Endothelial cell of umbilical vein (primary cell): Measurements from ENCODE around the gene SLC15A5. TPM values are rescaled to one million over a fixed set of nuclear protein-coding genes. Genes with fewer than 3 reads are reported as not detected.

ENCODE experiments used
- BruUV-seq: library from RNA; stranded (reverse); fragments of 400-500 nt; replicated peaks from 2 replicates; lab custom pipeline; 2021; lab: Mats Ljungman, UMichigan
- CTCF ChIA-PET: fragments of 300-600, 350-600 bp; sonication (Branson Sonifier 250); formaldehyde crosslinking; loops from one replicate; lab custom pipeline; 2021; ENCODE audit warnings: antibody characterized with exemption, inconsistent platforms; lab: Charles Lee
- POLR2A ChIA-PET: fragments of 300-600, 350-600 bp; sonication (Branson Sonifier 250); formaldehyde crosslinking; loops from one replicate; lab custom pipeline; 2021; ENCODE audit warnings: antibody characterized with exemption, inconsistent platforms; lab: Charles Lee
- DNase-seq: peaks from one replicate; pipeline ENCODE4 v3.0.0-alpha.2; 2011; ENCODE audit warnings: low read depth, low spot score
- FAIRE-seq: peaks from 2 replicates; lab custom pipeline; 2011; peaks lifted over from hg19 to GRCh38; lab: Jason Lieb, UNC
- H2AFZ ChIP-seq: 2 replicates; pipeline ENCODE4 v1.6.0; 2012; ENCODE audit warnings: low read depth, low read length, control low read depth, inconsistent platforms
- H3K27ac ChIP-seq: 2 replicates; pipeline ENCODE4 v1.5.1; 2011; ENCODE audit warnings: low read depth, mild to moderate bottlenecking, control low read depth, low read length, moderate library complexity; ENCODE audit not compliant: insufficient read depth
- H3K27me3 ChIP-seq, 2 experiments: 2 replicates each; pipeline versions ENCODE4 v1.6.0 to v1.6.1; 2011; ENCODE audit warnings: low read length in 2 of 2, mixed read lengths in 1 of 2; ENCODE audit not compliant: control insufficient read depth in 2 of 2, insufficient read depth in 2 of 2
- H3K36me3 ChIP-seq, 2 experiments: 2 replicates in 1 of 2; 3 replicates in 1 of 2; pipeline ENCODE4 v1.5.1; 2011; ENCODE audit warnings: low read length in 2 of 2, mild to moderate bottlenecking in 1 of 2, moderate library complexity in 1 of 2; ENCODE audit not compliant: control insufficient read depth in 2 of 2, insufficient read depth in 2 of 2; ENCODE audit errors: extremely low read depth in 1 of 2
- H3K4me1 ChIP-seq: 3 replicates; pipeline ENCODE4 v1.5.1; 2011; ENCODE audit warnings: mild to moderate bottlenecking, low read length; ENCODE audit not compliant: control insufficient read depth, insufficient read depth; ENCODE audit errors: extremely low read depth
- H3K4me2 ChIP-seq: 2 replicates; pipeline ENCODE4 v1.6.1; 2011; ENCODE audit warnings: low read length, control low read depth, mixed read lengths; ENCODE audit not compliant: insufficient read depth
- H3K4me3 ChIP-seq, 3 experiments: fragments of 200-600 bp in 1 of 3; sonication (generic), shearing (Covaris generic) in 1 of 3; replicated peaks in 1 of 3; 2 replicates each; pipeline ENCODE4 v1.5.1; 2011 to 2016; ENCODE audit warnings: control low read depth in 3 of 3, low read length in 3 of 3, mild to moderate bottlenecking in 2 of 3, inconsistent platforms in 1 of 3, low read depth in 1 of 3, moderate library complexity in 1 of 3; ENCODE audit not compliant: insufficient read depth in 1 of 3
- H3K79me2 ChIP-seq: 2 replicates; pipeline ENCODE4 v1.6.0; 2012; ENCODE audit warnings: low read length, inconsistent platforms; ENCODE audit not compliant: control insufficient read depth, insufficient read depth
- H3K9ac ChIP-seq: replicated peaks from 2 replicates; pipeline ENCODE3; 2011; ENCODE audit warnings: low read length, control low read depth; ENCODE audit not compliant: insufficient read depth; ENCODE audit errors: extremely low read depth
- H3K9me1 ChIP-seq: replicated peaks from 3 replicates; pipeline ENCODE4 v1.6.0; 2011; ENCODE audit warnings: mild to moderate bottlenecking, low read length; ENCODE audit not compliant: control insufficient read depth, insufficient read depth; ENCODE audit errors: extremely low read depth
- H3K9me3 ChIP-seq: replicated peaks from 2 replicates; pipeline ENCODE4 v1.5.1; 2012; ENCODE audit warnings: low read length, inconsistent platforms; ENCODE audit not compliant: control insufficient read depth, insufficient read depth
- H4K20me1 ChIP-seq: replicated peaks from 2 replicates; pipeline ENCODE3; 2011; ENCODE audit warnings: mild to moderate bottlenecking, low read length; ENCODE audit not compliant: control insufficient read depth, insufficient read depth; ENCODE audit errors: extremely low read depth
- CTCF ChIP-seq, 2 donors: IDR thresholded peaks; 1 replicate in 1 of 2; 2 replicates in 1 of 2; pipeline ENCODE4 v1.5.1; 2011; ENCODE audit warnings: low read length in 2 of 2, mild to moderate bottlenecking in 2 of 2, moderate library complexity in 2 of 2, control low read depth in 1 of 2, inconsistent platforms in 1 of 2, low read depth in 1 of 2; ENCODE audit not compliant: insufficient read depth in 1 of 2; ENCODE audit errors: extremely low read depth in 1 of 2
- EZH2 ChIP-seq: IDR thresholded peaks from 2 replicates; pipeline ENCODE4 v1.6.1; 2012; ENCODE audit warnings: borderline replicate concordance, low read depth, mild to moderate bottlenecking, moderate library complexity, low read length, inconsistent platforms; ENCODE audit not compliant: severe bottlenecking
- FOS ChIP-seq: IDR thresholded peaks from 2 replicates; pipeline ENCODE4 v1.6.1; 2011; ENCODE audit warnings: mild to moderate bottlenecking, low read length, moderate library complexity, borderline replicate concordance; ENCODE audit not compliant: insufficient read depth
- GATA2 ChIP-seq: IDR thresholded peaks from 2 replicates; pipeline ENCODE4 v1.7.0; 2011; ENCODE audit warnings: low read depth, mild to moderate bottlenecking, moderate library complexity, mixed read lengths, low read length; ENCODE audit not compliant: insufficient read length, insufficient read depth
- JUN ChIP-seq: IDR thresholded peaks from 2 replicates; pipeline ENCODE4 v1.6.1; 2011; ENCODE audit warnings: borderline replicate concordance, low read depth; ENCODE audit not compliant: insufficient read length, insufficient read depth
- MAX ChIP-seq: IDR thresholded peaks from 2 replicates; pipeline ENCODE4 v1.6.1; 2011; ENCODE audit not compliant: insufficient read depth, insufficient read length
- MYC ChIP-seq: IDR thresholded peaks from one replicate; pipeline ENCODE4 v1.6.1; 2011; ENCODE audit warnings: mild to moderate bottlenecking, low read depth, low read length
- POLR2A ChIP-seq: IDR thresholded peaks from 2 replicates; pipeline ENCODE4 v1.6.1; 2012; ENCODE audit warnings: low read depth, mild to moderate bottlenecking, control low read depth, low read length
- POLR2AphosphoS5 ChIP-seq: IDR thresholded peaks from 2 replicates; pipeline ENCODE4 v1.6.1; 2012; ENCODE audit warnings: low read depth, mild to moderate bottlenecking, control low read depth, low read length, moderate library complexity; ENCODE audit not compliant: insufficient read depth
- dilution Hi-C: fragments of 300-500 bp; cut with MboI; formaldehyde crosslinking; loops from one replicate; pipeline ENCODE4 v1.15.0; 2019; ENCODE audit warnings: low sequenced_read_pairs; ENCODE audit not compliant: extremely low pct_ligation_motif_present
- intact Hi-C: fragments of 100-400 bp; cut with micrococcal nuclease; formaldehyde crosslinking; loops from one replicate; pipeline ENCODE4 v1.10.0; 2022
- polyA plus RNA-seq, 4 experiments: library from polyadenylated mRNA; depleted of rRNA in 3 of 4; stranded (reverse) in 3 of 4; unstranded in 1 of 4; fragments of >200 nt; gene quantifications; 2 replicates each; pipeline versions ENCODE4 v1.2.1 to v1.2.3, GENCODE V29; 2011 to 2012; ENCODE audit warnings: missing spikeins in 1 of 4
- total RNA-seq: library from RNA; stranded (reverse); gene quantifications from 2 replicates; pipeline ENCODE4 v1.2.3, GENCODE V29; 2021

Gene SLC15A5
- total and polyA plus RNA-seq, 2 donors (not counting 3 experiments of a cell fraction or from before 2014, with no cell fraction given), result not detected

- CTCF ChIA-PET, result no interaction called here
- dilution Hi-C loops, result no loop called here
- H4K20me1 ChIP-seq, result no peaks in the 10 kb centered on the region
- H3K79me2 ChIP-seq, result no peaks in the 10 kb centered on the region
- no peak overlapping the region for H3K27ac ChIP-seq
- H3K4me1 ChIP-seq, result no peaks in the 10 kb centered on the region
- no peaks in the 10 kb centered on the region for H3K27me3 ChIP-seq
- no peak overlapping the region for H3K9ac ChIP-seq
- no peak for TF ChIP-seq JUN
- TF ChIP-seq MYC, result no peak
- TF ChIP-seq POLR2AphosphoS5, result no peak
- TF ChIP-seq GATA2, result no peak
- no peak for TF ChIP-seq MAX
- TF ChIP-seq POLR2A, result no peak
- TF ChIP-seq EZH2, result no peak
- no peak for TF ChIP-seq FOS
- no peak for TF ChIP-seq CTCF (IDR thresholded peaks at IDR 0.05; ENCODE audit: extremely low read depth in 1 of 2, insufficient read depth in 1 of 2, low read depth in 1 of 2, low read length in 2 of 2)
- no peak for FAIRE-seq
- no peak overlapping the region for H3K4me3 ChIP-seq
- no peak for DNase-seq
- POLR2A ChIA-PET, result no interaction called here
- H2AFZ ChIP-seq, result no peak overlapping the region
- H3K4me2 ChIP-seq, result no peak overlapping the region
- H3K9me1 ChIP-seq, result no peaks in the 10 kb centered on the region
- H3K9me3 ChIP-seq, result no peaks in the 10 kb centered on the region
- intact Hi-C loops, result no loop called here
- BruUV-seq, result no TSS peak
- H3K36me3 ChIP-seq, result no peaks in the 10 kb centered on the region
These were observed 59.3 kb downstream of the SLC15A5 start for GRCh38 chr12:16218234-16218633.
